Epidermal melanocyte (primary cell): ENCODE measurements around the gene PPP1R3F.

Experiments used
- DNase-seq: peaks from one replicate; pipeline ENCODE4 v3.0.0; 2011; ENCODE audit warnings: low spot score; ENCODE audit not compliant: insufficient read length

PPP1R3F gene, protein sequence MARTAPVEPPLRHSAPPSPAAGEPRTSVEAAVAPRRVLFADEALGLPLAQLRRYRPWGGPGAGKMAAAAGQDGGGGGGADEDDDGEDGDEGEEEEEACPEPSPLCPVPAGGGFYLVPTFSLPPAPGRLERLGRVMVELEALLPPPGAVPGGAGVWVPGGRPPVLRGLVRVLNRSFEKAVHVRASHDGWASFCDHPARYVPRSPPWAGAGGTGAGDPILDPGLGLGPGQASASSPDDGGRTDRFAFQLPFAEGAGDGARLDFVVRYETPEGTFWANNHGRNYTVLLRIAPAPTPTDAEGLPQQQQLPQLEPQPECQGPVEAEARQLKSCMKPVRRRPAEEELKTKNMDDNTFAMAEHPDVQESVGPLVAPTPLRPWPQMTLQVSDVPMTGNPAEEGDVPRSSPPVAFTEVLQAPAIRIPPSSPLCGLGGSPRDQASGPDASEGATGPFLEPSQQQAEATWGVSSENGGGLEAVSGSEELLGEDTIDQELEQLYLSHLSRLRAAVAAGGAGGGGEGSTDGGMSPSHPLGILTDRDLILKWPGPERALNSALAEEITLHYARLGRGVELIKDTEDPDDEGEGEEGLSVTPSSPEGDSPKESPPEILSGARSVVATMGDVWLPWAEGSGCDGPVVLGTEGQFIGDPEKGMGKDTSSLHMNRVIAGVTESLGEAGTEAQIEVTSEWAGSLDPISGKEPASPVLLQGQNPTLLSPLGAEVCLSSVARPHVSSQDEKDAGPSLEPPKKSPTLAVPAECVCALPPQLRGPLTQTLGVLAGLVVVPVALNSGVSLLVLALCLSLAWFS

DNA sequence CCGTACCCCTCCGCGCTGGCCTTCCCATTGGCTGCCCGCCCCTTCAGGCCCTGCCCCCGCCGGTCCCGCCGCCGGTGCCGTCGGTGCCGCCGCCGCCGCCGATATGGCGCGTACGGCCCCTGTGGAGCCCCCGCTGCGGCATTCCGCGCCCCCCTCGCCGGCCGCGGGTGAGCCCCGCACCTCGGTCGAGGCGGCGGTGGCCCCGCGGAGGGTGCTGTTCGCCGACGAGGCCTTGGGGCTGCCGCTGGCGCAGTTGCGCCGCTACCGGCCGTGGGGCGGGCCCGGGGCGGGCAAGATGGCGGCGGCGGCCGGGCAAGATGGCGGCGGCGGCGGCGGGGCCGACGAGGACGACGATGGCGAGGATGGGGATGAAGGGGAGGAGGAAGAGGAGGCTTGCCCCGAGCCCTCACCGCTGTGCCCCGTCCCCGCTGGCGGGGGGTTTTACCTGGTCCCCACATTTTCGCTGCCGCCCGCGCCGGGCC is at the start of gene PPP1R3F:
Gene PPP1R3F (plus strand): TSS at position 27 of the 482 bp plus-strand sequence. CDS start 77 bp downstream, at position 104.
- DNase-seq = no peak

DNA sequence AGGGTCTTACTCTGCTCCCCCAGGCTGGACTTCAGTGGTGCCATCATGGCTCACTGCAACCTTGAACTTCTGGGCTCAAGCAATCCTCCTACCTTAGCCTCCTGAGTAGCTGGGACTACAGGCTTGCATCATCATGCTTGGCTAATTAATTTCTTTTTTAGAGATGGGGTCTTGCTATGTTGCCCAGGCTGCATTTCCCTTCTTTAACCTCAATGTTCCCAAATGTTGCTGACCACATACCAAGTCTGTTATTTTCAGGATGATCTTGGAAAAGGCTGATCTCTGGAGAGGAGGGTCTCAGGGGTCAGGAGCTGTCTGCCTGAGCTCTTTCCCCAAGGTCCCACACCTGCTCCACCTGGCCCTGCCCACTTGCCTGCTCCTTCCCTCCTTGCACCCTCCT is 49.5 kb upstream of the PPP1R3F start:
- DNase-seq = no peak

DNA sequence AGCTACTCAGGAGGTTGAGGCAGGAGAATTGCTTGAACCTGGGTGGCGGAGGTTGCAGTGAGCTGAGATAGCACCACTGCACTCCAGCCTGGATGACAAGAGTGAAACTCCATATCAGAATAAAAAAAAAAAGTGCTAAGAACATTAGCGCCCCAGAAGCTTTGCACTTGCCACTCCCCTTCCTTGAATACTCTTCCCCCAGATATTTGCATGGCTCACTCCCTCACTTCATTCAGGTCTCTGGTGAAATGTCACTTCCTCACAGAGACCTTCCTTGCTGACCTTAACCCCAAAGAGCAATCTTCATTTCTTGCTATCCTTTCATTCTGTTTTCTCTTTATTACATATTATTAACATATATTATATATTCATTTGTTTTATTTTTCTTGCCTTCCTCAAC is 47.7 kb upstream of the PPP1R3F start:
- no peak for DNase-seq

DNA sequence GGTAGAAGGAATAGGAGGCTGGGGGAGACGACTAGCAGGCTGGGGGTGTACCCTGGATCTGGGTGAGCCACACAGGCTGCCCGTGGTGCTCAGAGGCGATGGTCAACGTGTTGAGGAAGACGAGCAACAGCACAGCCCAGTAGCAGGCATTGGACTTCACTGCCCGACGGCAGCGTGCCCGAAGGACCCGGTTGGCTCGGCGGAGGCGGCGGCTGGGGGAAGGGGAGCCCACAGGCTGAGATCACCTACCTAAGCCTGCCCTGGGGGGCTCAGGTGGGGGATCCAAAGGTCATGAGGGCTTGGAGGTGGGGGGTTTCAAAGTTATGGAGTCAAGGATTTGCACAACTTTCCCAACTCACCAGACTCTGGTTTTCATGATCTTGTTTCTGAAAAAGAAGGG is 43.7 kb upstream of the PPP1R3F start:
- no peak for DNase-seq

DNA sequence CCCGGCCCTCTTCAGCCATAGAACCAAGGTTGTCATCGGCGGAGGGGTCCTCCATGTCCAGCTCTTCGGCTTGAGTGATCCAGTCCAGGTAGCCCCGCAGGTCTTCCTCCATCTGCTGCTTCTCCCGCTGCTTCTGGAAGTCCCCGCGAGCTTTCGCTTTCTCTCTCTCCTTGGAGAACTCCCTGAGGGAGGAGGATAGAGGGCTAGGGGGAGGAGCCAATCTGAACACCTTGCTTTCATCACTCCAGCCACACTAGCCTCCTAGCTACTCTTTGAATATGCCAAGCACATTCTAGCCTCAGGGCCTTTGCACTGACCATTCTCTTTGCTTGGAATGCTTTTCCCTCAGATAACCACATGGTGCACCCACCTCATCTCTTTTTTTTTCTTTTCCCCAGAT is 42.6 kb upstream of the PPP1R3F start:
- DNase-seq = no peak

DNA sequence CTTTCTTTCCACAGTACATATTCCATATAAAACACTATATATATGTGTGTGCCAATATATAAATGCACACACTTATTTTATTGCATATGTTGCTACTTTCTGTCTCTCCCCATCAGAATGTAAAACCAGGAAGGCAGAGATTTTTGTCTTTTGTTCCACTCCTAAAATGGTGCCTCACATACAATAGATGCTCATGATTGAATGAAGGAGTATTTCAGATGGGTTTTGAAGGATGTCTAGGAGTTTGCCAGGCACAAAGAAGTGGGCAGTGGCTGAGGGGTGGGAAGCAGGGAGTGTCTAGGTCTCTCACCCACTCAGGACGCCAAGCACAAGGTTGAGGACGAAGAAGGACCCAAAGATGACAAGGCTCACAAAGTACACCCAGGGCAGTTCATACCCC is 41.9 kb upstream of the PPP1R3F start:
- DNase-seq = no peak

DNA sequence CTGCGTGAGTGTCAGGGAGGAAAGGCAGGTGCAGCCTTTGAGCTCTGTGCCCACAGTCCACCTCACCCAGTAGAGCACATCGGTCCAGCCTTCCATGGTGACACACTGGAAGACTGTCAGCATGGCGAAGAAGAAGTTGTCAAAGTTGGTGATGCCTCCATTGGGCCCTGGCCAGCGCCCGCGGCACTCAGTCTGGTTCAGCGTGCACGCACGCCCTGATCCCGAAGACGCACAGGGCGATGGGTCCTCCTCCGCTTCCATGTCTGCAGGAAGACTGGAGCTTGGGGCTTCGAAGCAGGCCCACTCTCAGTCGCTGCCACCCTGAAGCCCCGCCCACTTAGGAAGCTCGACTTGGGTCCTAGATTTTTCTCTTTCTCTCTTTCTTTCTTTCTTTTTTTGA is 41.4 kb upstream of the PPP1R3F start:
- no peak for DNase-seq

DNA sequence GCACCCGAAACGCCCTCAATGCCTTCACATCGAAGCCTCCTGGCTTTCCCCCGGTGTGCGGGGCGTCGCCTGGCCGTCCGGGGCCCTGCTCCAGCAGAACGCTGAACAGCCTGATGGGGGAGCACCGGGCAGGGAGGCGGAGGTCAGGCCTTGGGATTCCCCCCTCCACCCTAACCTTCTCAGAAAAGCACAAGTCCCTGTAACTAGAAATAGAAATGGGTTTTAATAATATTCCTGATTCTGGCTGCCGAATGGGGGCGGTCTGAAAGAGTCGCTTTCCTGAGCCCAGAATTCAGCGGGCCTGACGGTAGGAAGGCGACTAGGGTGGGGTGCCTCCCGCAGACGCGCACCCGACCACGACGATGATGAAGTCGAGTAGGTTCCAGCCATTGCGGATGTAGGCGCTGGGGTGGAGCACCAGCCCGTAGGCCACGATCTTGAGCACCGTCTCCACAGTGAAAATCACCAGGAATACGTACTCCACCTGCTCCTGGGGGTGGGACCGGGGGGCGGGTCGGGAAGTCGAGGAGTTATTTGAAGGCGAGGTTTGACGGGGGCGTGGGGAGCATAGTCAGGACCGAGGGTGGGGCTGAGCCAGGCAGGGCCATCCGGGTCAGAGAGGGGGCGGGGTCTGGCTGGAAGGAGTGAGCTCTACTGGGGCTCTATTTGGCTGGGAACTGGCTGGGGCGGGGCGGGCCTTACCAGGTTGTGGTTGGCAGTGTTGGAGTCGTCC is 38.9 kb upstream of the PPP1R3F start:
- DNase-seq = no peak

DNA sequence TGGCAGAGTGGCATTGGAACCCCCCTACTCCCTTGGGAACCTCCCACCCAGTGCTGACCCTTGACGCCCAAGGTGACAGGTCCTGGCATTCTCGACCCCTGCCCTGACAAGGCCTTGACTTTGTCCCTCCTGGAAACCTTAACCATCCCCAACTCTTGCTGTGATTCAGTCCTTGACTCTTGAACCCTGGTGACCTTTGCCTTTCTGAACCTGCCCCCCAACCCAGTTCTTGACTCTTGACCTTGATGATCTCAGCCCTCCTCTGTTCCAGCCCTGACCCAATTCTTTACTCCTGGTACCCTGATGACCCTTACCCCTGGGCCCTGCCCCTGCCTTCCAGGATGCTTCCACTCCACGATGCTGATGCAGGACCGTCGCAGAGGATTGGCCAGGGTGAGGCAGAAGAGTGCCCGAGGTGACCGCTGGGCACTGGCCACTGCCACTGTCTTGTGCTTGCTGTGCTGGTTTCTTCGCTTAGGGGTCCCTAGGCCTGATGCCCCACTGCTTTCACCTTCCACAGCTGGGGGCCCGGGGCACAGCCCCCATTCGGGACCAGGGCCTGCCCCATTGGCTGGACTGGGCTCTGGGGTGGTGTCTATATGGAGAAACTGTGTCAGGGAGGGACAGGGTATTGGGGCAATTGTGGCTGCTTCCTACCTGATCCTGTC is 38.1 kb upstream of the PPP1R3F start:
- DNase-seq = no peak

DNA sequence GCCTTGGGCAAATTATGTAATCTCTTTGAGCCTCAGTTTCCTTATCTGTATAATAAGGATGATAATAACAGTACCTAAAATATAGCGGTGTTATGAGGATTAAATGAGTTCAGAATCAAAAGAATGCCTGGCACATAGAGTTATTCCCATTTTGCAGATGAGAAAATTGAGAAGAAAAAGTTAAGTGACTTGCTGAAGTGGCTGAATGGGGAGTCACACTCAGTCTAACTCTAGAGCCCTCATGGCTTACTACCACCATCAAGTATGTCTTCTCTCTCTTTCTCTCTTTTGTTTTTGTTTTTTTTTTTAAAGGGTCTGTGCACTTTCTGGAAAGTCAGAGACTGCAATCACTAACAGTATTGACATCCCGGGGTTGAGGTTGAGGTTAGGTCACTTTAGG is 37.1 kb upstream of the PPP1R3F start:
- DNase-seq = no peak

DNA sequence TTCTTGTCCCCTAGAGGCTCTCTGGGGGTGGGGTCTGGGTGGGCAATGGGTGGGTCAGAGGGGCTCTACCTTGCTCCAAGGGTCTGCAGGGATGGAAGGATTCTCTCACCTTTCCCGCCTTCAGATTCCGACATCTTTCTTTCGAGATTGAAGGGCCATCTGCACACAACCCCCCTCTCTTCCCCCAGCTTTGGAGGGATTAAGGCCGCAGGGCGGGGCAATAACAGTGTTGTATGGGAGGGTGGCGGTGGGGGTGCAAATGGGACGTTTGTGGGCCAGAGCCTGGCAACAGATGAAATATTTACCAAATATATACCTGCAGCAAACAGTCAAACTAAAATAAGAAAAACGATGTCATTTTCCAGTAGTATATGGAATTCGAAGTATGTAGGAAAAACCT is 36.4 kb upstream of the PPP1R3F start, which contains the start of gene CACNA1F:
Gene CACNA1F (minus strand): TSS at position 165 of the 400 bp plus-strand sequence. CDS start 31 bp downstream, at position 134.
- no peak for DNase-seq

DNA sequence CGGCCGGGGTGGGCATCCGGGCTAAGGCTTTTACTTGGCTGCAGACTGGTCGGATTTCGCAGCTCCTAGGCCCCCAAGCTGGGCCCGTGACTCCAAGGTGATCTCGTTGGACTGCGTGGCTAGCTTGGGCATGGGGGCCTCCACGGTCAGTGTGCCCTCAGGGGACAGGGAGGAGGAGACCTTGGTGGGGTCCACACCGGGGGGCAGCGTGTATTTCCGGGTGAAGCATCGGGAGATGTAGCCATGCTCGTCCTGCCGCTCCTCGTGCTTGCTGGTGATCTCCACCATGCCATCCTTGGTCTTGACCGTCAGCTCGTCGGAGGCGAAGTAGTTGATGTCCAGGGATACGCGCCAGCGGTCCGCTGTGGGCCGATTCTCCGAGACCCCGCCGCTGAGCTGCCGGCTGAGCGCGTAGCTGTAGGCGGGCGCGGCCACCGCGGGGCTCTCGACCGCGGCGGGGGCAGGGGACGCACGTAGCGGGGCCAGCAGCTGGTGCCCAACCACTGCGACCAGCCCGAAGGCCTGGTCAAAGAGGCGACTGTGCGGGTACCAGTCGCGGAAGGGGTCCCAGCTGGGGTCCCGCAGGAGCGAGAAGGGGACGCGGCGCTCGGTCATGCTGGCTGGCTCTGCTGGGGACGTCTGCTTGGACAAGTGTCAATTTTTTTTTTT is 35.6 kb upstream of the PPP1R3F start:
- no peak for DNase-seq

DNA sequence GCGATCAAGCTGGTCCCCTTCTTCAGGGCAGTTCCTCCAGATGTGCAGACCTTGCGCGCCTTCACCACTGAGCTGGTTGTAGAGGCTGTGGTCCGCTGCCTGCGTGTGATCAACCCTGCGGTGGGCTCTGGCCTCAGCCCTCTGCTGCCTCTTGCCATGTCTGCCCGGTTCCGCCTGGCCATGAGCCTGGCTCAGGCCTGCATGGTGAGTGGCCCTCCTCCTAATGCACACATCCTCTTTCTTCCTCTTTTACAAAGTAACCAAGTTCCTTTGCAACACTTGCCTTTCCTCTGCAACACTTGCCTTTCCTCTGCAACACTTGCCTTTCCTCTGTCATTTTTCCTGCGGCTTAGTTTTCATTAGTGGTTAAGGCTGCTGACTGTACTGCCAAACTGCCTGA is 32.5 kb upstream of the PPP1R3F start:
- DNase-seq = no peak

DNA sequence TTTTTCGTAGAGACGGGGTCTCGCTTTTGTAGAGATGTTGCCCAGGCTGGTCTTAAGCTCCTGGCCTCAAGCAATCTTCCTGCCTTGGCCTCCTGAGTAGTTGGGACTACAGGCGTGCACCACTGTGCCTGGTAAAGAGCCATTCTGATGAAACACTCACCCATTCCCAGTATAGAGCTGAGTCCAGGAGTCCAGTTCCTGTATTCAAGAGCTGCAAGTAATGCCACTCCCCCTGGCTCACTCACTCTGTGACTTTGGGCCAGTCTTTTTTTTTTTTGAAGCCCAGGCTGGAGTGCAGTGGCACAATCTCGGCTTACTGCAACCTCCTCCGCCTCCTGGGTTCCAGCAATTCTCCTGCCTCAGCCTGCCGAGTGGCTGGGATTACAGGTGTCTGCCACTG is 30.9 kb upstream of the PPP1R3F start:
- no peak for DNase-seq

DNA sequence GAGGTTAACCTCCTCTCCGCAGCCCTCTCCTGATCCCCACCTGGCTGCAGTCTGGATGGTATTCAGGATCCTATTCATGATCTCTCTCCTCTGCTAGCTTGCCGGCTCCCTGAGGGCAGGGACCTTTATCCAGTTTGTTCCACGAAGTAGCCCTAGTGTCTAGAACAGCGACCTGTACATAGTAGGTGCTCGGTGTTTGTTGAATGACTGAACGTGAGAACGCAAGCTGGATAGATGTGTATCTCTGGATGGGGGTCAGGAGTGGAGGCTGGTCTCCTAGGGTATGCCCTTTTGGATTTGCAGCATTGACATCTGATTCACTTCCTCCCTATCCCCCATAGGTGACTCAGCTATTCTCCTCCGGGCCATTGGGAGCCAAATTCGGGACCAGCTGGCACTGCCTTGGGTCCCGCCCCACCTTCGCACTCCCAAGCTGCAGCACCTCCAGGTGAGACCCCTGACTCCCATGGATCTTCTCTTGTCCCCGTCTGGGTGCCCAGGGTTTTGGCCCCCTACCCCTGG is 27.0 kb upstream of the PPP1R3F start:
- no peak for DNase-seq

DNA sequence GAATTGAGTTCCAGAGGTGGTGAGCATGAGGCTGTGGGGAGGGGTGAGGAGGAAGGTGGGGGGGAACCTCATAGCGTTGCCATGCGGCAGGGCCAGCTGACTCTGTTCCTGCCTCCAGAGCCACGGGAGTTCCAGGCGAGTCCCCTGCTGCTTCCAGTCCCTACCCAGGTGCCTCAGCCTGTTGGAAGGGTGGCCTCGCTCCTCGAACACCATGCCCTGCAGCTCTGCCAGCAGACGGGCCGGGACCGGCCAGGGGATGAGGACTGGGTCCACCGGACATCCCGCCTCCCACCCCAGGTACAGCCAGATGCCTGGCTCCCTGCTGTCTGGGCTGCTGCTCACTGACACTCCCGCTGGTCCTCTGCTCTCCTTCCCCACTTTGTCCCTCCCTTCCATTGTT is 26.4 kb upstream of the PPP1R3F start:
- DNase-seq = no peak

DNA sequence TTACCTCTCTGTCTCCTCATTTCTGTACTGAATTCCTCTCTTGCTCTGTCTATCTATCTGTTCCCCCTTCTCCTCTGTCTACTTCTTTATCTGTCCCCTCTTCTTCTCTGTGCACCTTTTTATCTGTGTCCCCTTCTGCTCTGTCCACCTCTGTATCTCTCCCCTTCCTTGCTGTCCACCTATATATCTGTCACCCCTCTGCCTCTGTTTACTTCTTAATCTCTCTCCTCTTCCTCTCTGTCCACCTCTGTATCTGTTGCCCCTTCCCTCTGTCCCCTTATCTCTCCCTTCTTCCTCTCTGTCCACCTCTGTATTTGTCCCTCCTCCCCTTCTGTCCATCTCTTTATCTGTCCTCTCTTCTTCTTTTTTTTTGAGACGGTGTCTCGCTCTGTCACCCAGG is 25.4 kb upstream of the PPP1R3F start:
- DNase-seq = no peak

DNA sequence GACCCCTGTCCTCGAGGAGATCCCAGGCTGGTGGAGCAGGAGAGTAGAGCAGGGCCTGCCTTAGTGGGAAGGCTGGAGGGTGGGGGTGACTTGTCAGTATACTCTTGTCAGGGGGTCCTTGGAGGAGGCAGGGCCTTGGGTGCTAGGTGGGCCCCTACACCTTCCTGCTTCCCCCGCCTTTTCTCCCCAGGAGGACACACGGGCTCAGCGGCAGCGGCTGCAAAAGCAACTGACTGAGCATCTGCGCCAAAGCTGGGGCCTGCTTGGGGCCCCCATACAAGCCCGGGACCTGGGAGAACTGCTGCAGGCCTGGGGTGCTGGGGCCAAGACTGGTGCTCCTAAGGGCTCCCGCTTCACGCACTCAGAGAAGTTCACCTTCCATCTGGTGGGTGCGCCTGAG is 23.1 kb upstream of the PPP1R3F start:
- DNase-seq = no peak

DNA sequence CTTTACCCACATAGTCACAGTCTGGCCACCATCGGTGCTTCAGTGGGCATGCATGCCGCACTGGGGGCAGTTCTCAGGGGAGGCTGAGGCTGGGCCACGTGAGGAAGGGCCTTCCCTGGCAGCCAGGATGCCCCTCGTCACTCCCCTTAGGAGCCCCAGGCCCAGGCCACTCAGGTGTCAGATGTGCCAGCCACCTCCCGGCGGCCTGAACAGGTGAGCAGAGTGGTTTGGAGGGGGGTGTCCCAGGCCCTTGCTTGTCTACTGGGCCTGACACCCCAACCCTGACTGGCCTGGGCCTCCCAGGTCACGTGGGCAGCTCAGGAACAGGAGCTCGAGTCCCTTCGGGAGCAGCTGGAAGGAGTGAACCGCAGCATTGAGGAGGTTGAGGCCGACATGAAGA is 22.2 kb upstream of the PPP1R3F start:
- no peak for DNase-seq
